Stromal cell of bone marrow (primary cell): ENCODE results near the gene XRCC3.

Source experiments
- DNase-seq: peaks from one replicate; pipeline ENCODE4 v3.0.0-alpha.2; 2012; ENCODE audit warnings: low read depth

The XRCC3 gene

DNA sequence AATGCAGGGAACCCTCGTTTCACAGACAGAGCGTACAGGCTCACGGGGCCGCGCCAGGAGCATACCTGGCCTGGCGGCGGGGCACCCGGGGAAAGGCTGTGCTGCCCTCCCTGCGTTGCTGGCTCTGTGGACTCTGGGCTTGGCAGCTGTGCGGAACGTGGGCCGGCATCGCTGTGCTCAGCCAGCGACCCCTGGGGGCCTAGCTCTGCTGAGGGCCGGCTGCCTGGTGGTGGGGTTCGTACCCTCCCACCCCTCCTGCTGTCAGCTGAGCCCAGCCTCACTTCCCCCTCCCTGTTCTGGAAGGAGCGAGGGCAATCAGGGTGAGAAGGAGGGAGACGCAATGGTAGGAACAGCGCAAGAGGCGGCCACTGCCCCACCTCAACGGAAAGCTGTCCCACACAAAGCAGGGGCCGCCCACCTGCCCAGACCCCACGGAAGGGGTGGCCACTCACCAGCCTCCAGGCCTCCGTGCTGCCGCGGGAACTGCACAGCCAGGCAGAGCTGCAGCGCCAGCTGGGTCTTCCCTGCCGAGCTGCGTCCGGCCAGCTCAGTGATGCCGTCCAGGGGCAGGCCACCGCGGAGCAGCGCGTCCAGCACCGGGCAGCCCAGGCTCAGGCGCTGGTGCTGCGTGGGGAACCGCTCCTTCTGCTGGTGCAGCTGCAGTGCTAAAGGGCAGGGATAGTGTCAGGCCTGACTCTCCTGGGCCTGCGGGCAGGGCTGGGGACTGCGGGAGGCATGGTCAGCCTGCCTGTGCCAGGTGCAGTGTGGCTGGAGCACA is 8.5 kb downstream of the XRCC3 start:
- no peak for DNase-seq

DNA sequence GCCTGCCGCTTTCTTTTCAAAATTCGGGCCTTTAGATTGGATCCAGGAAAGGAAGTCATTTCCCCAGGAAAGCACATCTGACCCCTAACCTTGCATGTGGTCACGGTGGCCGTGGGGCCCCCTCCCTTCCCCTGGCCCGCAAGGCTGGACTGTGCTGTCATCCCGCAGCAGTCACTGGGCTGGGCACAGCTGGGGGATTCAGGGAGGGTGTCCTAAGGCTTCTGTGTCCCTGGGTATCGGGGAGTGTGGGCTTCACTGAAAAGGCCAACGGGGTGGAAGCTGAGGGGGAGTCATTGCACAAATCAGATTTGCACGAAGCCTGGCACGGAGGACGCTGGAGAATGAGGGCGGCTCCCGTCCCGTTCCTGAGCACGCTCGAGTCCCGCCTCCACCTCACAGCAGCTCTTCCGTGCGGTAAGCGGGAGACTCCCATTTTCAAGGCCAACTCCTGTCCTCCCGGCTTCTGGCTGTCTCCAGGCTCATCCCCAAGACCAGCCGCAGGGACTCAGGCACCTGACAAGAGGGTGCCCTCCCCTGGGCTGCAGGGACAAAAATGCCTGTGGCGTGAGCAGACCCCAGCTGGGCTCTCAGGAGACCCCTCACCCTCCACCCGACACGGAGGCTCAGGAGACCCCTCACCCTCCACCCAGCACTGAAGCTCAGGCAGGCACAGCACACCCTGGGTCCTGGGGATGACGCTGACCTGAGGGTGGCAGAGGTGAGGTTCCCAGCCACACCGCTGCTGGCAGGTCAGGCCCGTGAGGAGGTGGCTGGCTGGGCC is 9.6 kb downstream of the XRCC3 start:
- no peak for DNase-seq

DNA sequence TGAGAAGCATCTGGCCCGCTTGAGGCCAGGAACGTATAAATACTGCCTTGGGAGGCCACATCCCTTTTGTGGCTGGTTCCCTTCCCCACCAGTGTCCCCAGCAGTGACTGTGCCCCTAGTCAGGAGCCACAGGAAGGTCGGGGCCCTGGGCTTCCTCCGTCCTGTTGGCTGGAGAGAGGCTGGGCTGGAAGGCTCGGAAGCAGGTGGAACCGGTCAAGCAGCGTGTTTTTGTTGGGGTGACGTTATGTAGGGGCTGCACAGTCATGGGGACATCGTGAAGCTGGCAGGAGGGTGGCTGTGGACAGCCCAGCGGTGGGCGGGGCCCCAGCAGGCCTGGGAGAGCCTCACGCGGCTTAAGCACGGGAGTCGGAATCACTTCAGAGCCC is 10.1 kb downstream of the XRCC3 start:
- DNase-seq = no peak

DNA sequence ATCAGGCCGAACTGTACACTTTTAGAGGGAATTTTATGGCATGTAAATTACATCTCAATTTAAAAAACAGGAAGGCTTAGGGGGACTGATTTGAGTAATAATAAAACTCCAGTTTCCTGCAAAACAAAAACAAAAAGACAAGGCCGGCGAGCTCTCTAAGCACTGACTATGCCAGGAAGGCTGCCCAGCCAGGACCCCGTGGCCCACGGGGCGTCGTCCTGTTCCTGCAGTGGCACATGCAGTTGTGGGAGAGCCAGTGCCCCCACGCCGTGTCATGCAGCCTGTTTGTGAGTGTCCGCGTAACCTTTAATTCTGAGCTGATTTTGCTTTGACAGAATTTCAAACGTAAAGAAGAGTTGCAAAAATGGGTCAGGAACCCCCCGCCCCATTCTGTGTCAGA is 10.5 kb downstream of the XRCC3 start:
- DNase-seq = no peak

DNA sequence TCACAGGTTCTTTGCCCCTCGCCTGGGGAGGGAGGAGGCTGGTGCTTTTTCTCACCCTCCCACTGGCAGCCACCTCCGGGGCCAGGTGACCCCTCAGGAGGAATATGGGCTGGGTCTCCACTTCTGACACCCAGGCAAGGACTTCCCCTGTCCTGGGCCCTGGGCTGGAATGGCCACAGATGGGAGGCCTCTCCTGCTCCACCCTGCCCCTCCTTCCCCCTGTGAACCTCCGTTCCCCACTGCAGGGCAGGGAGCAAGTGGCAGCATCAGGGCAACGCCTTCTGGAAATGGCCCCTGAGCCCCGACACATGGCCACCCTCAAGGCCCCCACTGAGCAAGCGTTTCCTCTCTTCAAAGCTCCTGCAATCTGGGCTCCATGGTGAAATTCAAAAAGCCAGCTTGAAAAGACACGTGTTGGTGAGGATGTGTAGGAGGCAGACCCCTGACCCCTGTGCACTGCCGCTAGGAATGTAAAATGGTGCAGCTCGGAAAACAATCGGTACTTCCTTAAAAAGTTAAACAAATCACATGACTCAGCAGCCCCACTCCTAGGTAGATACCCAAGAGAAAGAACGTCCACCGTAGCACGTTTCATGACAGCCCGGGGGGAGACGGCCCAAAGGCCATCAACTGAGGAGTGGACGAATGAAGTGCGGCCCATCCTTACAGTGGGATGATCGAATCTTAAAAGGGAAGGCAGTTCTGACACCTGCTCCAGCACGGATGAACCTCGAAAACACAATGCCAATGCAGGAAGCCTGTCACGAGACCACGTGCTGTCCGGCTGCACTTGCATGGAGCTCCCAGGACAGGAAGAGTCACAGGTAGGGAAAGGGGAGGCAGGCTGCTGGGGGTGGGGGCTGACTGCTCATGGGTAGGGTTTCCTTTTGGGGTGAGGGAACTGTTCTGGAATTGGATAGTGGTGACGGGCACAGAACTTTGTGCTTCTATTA is 11.5 kb downstream of the XRCC3 start:
- DNase-seq = no peak

DNA sequence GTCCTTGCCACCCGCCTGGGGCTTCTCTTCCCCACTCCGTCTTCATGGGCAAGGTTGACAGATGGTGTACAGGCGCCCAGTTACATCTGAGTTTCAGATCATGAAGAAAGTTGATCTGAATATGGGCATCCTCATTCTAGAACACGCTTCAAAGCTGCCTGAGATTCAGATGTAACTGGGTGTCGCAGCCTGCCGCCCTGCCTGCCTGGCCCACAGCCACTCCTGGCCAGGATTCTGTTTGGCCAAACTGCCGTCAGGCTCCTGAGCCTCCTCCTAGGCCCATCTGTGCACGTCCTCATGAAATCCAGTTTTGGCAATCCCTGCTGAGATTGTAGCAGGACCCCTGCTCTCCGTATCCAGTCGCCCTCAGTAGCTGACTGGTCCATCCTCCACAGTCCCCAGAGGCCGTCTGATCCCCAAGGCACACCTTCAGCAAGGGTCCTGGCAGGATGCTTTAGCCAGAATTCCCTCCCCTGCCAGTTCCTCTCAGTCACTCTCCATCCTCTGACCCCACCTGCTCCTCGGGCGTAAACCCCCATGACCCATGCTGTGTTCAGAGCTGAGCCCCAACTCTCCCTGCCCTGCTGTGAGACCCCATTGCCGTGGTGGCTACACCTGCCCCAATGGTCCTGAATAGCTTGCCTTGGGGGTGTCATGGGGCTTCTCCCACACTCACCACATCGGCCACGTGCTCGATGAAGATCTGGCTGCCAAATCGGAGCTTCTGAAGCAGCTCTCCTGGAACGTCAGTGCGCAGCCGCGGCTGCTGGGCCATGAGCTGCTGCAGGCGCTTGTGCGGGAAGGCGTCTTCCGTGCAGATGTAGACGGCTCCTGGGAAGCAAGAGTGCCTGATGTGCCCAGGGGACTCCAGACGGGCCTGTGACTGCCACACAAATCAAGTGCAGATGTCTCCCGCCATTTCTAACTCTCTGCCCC is 12.5 kb downstream of the XRCC3 start:
- no peak for DNase-seq

DNA sequence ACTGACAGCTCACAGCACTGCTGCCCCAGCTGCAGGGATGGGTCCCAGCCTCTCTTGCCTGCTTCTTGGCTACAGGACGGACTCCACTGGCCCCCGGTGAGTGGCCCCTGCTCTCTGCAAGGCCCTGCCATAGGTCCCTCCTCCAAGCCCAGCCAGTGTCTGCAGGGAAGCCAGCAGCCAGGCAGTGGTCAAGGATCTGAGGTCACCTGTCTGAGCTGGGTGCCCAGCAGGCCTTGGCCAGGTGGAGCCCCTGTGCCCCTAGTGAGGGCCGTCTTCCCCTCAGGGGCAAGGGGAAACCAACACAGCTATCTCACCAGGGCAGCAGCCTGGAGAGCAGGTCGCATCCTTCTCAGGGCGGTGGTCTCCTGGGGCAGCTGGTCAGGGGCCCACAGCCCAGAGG is 13.2 kb downstream of the XRCC3 start:
- no peak for DNase-seq

DNA sequence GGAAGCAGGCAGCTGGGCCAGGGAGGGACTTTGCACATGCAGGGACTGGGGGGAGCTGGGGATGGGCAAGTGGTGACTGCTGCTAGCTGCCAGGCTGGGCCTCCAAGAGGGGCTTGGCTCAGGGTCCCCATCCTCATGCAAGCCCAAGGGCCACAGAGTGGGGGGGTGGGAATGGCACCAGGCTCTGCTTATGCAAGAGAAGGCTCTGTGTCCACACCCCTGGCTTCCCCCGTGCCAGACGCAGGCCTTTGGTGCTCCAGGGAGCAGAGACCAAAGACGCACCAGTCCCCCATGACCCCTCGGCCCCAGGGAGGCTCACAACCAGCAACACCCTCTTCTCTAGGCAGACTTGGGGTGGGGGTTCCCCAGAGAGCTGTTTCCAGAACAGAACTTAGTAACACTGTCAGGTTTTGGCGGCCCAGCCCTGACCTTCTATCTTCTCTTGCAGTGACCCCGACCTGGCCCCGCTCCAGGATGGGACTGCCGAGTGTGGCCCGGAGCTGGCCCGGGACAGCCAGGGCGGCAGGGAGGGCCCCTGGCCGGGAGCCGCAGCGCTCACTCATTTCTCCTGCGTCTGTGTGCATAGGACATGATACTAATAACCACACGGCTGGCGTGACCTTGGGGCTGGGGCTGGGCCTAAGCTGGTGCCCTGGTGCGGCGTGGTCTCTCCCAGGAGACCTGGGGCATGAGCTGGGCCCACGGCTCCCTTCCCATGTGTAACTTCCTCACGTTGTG is 14.3 kb downstream of the XRCC3 start:
- DNase-seq = no peak

DNA sequence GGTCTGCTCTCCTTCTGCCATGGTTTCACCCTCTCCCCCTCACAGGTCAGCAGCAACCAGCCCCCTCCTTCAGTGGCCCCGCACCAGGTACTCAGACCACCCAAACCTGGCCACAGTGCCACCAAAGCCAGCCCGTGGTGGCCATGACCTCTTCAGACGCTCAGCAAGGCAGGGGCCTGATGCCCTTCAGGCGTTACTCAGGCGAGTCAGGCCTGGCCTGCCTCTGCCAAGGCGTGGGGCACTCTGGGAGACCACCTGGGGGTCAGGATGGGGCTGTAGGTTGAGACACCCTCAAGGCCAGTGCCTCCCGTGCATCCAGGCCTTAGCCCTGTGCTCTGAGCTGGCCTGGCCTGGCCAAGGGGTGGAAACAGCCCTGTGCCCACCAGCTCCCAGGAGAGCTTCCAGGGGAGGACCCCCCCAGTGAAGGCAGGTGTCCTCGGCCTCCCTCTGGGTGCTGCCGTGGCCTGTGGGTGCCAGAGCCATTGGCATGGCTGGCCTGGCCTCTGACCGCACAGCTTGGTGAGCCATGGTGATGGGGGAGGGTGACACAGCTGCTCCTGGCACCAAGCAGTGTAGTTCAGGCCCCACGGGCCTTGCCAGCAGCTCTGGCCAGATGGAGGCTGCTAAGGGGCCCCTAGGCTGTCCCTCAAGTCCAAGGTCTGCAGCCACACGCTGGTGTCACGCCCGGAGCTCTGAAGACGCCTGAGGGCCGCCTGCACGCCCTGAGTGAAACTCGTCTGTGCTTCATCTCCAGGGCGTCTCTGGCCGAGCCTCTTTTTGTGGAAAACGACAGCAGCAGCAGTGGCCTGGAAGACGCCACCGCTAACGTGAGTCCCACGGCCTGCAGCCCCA is 15.1 kb downstream of the XRCC3 start:
- DNase-seq = no peak

DNA sequence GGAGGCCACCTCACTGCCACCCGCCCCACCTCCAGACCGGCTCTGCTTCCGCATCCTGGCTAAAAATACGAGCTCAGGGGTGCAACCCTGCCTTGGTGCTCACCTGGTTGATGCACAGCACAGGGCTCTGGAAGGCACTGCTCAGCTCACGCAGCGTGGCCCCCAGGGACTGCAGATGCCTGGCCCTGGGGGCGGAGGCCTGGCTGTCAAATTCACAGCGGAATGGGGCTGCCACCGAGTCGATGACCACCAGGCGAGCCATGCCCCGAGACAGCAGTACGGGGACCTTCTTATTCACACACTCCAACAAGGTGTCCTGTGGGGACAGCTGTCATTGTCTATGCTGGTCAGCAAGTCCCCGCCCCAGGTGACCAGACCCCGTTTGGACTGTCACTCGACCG is 16.0 kb downstream of the XRCC3 start:
- no peak for DNase-seq

DNA sequence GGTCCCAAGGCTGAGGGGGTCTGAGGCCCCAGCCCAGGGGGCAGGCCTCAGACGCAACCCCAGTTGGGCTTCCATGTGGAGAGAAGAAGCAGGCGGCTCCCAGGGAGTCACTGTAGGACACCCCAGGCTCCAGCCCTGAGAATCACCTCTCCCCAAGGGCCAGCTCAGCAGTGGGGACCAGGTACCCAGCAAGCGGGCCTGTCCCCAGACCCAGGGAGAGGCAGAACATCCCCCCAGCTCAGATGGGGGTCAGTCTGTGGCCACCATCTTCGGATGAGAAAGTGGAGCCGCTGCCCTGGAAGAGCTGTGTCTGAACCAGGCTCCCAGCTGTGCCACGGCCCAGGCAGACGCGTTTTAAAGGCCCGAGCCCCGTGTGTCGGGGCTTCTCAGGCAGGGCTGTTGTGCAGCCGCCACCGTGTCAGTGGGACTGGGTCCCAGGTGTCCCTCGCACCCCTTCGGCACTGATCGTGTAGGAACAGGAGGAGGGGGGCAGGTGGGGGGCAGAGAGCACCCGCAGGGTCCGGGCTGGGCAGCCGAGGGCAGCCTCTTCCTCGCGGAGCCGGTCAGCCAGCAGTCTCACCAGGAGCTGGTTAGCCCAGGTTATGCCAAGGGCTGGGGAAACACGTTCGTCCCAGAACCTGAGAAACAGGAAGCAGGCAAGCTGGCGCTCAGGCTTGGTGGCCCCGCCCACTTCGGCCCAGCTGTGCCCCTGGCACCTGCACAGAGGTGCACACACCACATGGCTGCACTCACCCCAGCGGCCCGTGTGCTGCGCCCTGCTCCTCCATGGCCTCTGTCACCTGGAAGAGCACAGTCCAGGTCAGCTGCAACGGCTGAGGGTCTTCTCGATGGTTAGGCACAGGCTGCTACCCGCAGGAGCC is 16.6 kb downstream of the XRCC3 start:
- no peak for DNase-seq

DNA sequence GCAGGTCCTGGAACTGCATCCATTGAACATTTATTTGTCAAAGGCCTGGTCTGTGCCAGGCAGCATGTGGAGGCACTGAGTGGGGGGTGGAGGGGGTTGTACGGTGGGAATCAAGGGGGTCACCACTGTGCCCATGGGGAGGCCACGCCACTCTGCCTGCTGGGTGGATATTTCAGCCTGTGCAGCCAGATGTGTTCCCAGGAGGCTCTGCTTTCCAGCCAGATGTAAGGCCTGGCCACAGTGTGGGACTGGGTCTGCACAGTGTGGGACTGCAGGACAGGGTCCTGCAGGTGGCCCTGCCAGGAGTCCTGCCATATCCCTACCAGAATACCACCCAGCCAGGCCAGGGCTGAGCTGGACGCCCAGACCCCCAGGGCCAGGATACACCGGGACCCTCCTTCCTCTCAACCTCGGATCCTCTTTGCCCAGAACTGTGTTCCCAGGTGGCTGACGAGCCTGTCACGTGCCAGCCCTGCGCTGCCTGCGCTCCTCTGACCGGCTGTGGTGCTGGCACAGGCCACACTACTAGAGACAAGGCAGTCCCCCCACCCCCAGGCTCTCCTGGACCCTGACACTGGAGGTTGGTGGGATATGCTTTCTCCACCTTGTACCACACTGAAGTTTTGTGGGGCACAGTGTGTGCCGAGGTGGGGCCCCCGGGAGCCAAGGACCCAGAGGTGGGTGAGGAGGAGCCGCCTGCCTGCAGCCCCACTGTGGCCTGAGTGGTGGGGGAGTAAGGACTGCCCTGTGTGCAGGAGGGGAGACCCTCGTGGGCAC is 17.5 kb downstream of the XRCC3 start:
- no peak for DNase-seq

DNA sequence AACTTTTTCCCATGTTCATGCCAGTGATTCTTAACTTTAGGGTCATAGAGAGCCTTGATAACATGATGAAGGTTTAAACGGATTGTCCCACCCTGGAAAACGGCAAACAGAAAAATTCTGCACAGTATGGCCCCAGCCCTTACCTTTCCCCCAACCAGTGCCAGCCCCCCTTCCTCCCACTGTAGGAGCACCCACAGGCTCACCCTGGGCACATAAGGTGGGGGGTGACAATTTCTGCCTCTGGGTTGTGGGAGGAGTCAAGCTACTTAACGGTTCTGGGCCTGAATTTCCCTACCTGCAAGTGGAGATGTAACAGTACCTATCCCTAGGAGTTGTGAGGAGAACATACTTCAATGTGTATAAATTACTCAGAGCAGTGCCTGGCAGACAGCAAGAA is 18.0 kb downstream of the XRCC3 start:
- no peak for DNase-seq

DNA sequence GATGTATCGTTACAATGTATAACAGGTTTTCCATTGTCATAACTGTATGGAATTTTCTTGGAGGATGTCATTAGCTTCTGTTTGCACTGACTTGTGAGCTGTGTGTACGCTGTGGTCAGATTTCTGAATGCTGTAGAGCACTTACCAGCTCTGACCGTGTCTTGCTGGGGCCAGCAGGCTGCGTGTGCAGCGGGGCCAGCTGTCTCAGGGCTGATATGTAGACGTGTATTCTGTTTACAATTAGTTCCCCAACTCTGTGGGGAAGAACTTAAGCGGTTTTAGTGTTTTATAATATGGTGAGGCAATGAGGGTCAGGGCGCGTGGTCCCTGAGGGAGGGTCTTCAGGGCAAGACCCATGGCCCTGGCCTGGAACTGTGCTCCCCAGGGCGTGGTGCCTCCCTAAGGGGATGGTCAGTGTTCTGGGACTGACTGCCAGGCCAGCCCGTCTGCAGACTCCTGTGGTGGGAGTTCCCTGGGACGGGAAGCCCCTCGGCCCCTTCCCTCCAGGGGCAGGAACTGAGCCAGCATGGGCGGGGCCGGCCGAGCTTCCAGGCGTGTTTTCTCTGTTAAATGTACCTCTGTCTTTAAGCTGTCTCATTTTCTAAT is 18.7 kb downstream of the XRCC3 start:
- DNase-seq = no peak

DNA sequence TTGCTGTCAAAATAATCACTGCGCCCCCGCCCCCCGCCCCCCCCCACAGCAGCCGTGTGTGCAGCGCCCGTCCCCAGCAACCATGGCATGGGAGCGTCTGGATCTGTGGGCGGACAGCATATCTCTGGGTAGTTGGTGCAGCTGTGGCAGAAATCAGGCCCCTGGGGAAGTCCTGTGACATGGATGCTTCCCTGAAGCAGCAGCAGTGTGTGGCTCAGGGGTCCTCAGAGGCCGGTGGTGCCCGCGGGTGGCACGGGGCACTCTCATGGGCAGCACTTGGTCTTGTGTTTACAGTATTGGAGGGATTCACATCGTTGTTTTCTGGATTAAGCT is 19.2 kb downstream of the XRCC3 start:
- no peak for DNase-seq

DNA sequence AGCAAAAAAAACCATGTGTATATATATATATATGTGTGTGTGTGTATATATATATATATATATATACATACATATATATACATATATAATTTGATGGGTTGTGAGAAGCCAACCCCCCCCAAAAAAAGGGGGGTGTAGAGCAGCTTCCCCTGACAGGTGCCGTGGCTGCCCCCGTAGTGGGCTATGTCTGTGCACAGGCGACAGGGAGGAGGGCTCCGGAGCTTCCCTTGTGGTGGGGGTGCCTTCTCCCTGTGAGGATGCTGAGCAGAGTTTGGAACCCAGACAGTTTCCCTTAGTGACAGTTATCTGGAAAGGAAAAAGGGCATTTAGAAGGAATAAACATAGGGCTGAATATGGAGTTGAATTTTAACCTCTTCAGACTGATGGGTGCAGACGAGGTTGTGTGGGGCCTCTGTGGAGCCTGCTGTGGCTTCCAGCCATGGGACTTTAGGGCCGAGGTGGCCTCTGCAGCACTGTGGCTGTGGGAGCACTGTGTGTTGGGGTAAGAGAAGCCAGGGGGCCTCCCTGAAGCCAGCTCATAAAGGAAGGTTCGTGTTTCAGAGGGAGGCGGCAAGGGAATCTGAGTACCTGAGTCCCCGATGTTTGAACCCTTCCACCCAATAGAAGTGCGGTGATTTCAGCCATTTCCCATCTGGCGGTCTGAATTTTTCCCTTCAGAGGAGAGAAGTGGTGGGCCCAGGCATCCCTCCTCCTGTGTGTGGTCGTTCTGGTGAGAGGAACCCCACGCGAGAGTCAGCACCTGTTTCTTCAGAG is 19.8 kb downstream of the XRCC3 start:
- DNase-seq = no peak

DNA sequence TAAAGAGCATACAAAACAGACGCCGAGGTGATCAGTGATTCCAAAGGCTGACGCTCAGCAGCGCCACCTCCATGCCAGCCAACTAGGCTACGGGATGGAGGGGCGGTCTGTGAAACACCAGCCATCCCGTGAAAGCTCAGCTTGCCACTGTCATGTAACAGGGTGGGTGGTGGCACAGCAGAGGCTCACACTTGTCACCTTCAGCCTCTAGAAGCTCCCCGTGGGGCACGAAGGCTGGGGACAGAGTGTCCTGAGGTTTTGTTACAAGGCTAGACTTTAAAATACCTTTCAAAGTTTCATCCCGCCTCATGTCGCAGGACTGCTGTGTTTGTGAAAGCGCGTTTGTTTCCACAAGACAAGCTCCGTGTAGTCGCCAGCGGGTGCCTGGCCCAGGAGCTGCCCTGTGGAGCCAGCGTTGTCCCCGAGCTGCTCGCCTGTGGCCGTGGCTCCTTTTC is 20.7 kb downstream of the XRCC3 start:
- no peak for DNase-seq
